GM19438 (cell line): ENCODE measurements around the gene LYPD6B.
A peak's percentile ranks its signal among the peaks of the same experiment; 100 is the strongest.

Source experiments
- ATAC-seq: cut with Tn5 transposase; IDR thresholded peaks from one replicate; pipeline ENCODE4 v1.9.1; 2021; ENCODE audit warnings: low read depth; ENCODE audit not compliant: unreplicated experiment

Gene LYPD6B

DNA sequence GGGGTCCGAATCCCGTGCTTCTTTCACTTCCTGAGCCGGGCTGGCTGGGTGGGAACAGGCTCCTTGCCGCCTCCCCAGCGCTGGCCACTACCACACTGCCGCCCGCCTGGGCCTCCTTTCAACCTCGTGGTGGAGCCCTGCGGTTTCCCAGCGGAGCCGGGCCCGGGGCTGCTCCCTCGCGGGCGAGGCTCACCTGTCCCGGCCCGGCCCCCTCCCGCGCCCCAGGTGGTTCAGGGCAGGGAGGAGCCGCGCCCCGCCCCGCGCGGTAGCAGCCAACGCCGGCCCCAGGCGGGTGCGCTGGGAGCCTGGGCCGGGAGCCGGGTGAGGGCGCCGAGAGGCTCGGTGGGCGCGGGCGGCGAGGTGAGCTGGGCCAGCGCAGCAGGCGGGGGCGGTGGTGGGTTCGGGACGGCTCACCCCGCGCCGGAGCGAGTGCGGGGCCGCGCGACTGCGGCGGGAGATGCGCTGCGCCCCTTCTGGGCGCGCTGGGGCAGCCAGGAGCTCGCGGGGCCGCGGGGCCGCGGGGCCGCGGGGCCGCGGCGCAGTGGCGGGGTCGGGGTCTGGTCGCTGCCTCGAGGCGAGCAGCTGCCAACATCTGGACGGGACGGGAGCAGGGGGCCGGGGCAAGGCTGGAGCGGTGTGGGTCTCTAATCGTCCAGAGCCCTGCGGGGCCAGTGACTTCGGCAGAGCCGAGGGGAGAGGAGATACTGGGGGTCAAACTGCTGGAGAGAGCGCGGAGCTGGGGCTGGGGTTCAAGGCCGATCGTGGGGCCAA lies at the start of gene LYPD6B:
Gene LYPD6B (plus strand): TSS at position 258 of the 771 bp plus-strand sequence. CDS start 92,250 bp downstream, outside the sequence.
- peak; percentile 57 for ATAC-seq

- peak; percentile 85 for ATAC-seq
These were observed 48.5 kb upstream of the LYPD6B start for GRCh38 chr2:148989882-148990493.

DNA sequence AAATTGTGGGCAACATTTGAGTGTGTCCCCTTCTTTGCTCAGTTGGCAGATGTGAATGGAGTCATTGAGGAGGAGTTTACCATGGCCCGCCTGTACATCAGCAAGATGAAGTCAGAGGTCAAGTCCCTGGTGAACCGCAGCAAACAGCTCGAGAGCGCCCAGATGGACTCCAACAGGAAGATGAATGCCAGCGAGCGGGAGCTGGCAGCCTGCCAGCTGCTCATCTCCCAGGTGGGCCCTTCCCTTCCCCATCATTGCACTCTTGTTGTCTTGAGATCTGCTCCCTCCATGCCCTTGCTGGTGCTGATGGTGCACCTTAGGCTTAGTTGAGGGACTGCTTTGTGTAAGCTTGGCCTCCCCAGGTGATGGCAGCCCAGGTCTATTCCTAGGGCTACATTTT lies 47.5 kb upstream of the LYPD6B start:
- ATAC-seq = no peak

DNA sequence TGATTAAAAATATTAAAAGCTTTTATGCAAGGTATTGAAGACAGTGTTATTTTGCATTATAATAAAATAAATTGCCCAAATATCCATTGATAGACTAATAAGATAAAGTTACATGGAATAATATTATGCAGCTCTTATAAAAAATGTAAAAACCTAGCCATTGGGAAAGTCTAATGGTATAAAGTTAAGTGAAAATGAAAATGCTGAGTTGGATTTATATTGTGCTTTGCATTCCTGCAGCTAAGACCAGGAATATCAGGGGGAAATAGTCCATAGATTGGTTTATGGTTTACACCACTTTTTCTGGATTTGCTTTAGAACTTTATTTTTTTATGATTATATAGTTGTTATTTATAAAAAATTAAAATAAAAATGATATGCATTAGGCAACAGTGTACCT lies 46.1 kb upstream of the LYPD6B start:
- ATAC-seq = no peak

GRCh38 chr2:148993351-148993750 lies 45.1 kb upstream of the LYPD6B start:
- ATAC-seq = no peak

GRCh38 chr2:148994341-148994740 lies 44.2 kb upstream of the LYPD6B start:
- no peak for ATAC-seq

DNA sequence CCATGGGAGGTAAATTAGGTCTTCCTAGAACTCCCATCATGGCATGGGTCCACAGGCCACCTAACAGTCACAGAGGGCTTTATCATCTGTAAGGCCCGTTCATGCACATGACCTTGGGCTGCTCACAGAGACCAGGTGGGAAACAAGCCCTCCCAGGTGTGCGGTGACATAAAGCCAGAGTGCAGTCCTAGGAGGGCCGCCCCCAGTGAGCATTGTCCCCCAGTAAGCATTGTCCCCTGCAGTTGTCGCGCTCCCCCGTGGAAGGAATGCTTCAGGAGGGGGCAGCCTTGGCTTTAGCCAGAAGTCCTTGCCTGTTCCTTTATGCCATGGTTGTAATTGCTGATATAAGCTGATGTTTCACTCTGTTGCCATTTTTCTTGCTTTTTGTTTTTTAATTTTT lies 41.7 kb upstream of the LYPD6B start:
- ATAC-seq = no peak

DNA sequence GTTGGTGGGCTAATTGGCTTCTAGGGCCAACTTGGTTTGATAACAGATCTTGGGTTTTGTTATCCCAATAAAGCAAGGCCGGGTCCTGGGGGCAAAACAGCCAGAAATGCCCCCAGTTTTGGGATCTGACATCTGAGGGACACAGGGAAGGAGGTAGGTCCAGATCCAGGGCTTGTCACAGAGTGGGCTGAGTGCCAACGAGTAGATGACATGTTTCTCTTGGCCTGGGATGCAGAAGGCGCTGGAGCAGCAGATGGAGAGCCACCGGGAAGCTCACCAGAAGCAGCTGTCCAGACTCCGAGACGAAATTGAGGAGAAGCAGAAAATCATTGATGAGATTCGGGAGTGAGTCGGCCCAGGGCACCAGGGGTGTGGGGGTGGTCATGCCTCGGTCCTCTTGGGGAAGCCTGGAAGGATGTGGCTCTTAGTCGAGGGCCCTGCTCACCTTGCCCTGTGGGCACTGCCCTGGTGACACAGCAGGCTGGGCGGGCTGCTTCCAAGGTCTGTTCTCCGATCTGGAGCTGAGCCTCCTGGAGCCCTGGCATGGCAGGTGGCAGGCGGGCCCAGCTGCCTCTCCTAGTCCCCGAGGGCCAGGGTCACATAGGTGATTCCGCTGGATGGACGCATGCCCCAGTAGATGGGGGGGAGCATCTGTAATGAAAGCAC lies 40.2 kb upstream of the LYPD6B start:
- no peak for ATAC-seq

- ATAC-seq = no peak
These were observed 39.7 kb upstream of the LYPD6B start for GRCh38 chr2:148998831-148999200.

GRCh38 chr2:148999451-148999921 lies 39.0 kb upstream of the LYPD6B start:
- no peak for ATAC-seq

DNA sequence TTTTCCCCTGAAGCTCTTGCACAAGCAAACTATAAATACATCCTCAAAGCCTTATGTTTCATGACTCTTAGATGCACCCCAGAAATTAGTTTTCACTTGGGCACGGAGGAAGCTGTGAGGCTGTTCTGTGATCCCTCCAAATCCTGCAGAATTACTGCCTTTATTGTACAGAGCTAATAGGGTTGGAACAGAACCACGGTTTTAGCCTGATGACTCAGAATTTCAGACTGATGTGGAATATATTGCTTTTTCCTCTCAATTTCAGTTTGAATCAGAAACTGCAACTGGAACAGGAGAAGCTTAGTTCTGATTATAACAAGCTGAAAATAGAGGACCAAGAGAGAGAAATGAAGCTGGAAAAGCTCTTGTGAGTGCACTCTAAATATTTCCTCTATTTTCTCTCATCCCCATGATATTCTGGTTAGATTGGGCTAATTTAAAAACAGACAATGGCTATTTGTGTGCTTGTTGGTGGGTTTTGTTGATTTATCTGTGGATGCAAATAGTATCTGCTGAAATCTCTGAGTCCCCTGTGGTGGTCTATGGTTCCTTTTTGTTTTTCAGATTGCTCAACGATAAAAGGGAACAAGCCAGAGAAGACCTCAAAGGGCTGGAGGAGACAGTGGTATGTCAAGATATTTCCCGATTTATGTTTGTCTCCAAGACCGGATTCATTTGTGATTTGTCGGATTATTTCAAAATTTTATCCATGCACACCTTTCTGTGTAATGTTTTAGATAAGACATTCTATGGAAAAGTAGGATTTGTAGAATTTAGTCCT lies 38.2 kb upstream of the LYPD6B start:
- ATAC-seq = no peak

DNA sequence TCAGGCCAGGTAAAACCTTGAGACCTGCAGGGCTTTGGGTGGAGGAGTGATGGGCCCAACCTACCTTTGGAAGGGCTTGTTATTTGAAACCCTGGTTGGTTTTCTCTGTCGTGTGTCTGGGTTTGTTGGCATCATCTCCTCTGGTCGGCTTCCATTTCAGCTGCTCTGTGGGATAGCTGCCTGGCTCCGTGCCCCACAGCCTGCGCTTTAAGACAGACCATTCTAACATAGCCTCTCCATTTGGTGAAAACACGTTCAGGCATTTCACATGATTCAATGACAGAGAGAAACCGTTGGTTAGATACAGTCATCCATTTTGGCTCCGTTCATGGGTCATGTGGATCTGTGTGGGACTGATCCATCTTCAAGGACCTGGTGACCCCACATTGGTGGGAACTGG lies 37.0 kb upstream of the LYPD6B start:
- ATAC-seq = no peak

- ATAC-seq = no peak
These were observed 36.1 kb upstream of the LYPD6B start for GRCh38 chr2:149002378-149002890.

GRCh38 chr2:149002891-149003740 lies 35.4 kb upstream of the LYPD6B start:
- ATAC-seq = no peak

GRCh38 chr2:149004836-149005235 lies 33.7 kb upstream of the LYPD6B start:
- no peak for ATAC-seq

- no peak for ATAC-seq
These were observed 32.9 kb upstream of the LYPD6B start for GRCh38 chr2:149005471-149006077.

GRCh38 chr2:149006883-149007543 lies 31.5 kb upstream of the LYPD6B start:
- no peak for ATAC-seq

DNA sequence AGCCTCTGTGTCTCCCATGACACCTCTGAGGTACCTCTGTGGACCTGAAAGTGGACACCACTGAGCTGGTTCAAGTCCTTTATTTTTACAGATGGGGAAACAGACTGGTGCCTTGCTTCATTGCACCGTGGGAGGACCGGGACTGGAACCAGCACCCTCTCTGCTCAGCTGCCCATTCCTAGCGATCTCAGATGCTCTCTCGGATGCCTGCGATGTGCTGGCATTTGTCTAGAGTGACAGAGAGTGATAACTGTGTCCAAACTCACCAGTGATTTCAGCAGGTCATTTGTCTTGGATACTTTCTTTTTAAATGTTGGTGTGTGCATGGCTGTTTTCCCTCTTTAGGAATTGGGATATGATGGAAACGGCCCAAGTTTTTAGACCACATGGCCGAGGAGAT lies 30.1 kb upstream of the LYPD6B start:
- no peak for ATAC-seq
